Daoy (cell line): ENCODE measurements around the gene TMEM80. TPM values are rescaled to one million over a fixed set of nuclear protein-coding genes. Genes with fewer than 3 reads are reported as not detected.

Experiments used
- DNase-seq: peaks from one replicate; pipeline ENCODE4 v3.0.0-alpha.2; 2015; ENCODE audit warnings: low read depth
- total RNA-seq: library from RNA; depleted of rRNA; stranded (reverse); fragments of >200 nt; shearing (Covaris generic); gene quantifications from 2 replicates; pipeline ENCODE4 v1.2.3, GENCODE V29; 2014

Gene TMEM80
- total RNA-seq, 1 experiment from 2014 or later = 7.5 TPM

GRCh38 chr11:699116-699508 lies 3.5 kb downstream of the TMEM80 start:
- no peak for DNase-seq

DNA sequence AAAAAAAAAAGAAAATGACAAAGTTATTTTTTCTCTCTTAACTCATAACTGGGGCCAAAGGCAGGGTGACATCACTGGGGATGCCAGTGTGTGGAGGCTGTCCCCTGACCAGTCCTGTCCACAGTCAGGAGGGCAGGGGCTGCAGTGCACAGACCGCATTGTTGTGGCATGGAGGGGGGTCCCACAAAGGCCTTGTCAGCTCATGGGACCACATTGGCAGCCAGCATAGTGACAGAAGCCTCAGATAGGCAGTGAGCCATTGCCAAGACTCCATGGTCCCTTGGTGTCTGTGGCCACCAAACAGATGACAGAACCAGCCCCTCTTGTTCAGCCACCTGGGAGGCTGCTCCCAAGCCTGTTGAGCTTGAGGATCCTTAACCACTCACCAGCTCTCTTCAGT lies 4.1 kb downstream of the TMEM80 start:
- DNase-seq = no peak

- no peak for DNase-seq
Observed at GRCh38 chr11:701741-702461, 6.3 kb downstream of the TMEM80 start.

- DNase-seq = peak; percentile 69
Observed at GRCh38 chr11:702462-703461, 7.1 kb downstream of the TMEM80 start.

DNA sequence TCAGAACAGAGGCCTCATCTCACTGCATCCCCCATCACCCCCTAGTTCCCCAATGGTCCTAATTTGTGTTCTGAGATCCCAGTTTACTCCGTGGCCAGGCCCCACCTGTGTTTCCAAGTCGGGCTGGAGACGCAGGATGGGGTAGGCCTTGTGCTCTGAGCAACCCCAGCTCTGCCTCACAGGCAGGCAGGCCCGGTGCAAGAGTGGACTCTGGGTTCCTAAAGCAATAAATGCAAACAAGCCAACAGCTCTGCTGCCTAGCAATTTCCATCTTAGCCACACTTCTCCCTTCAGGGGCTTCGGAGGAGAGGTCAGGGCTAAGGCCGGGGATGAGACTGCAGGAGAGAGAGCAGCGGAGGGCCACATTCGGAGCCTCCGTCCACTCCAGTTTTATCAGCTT lies 7.9 kb downstream of the TMEM80 start:
- no peak for DNase-seq

DNA sequence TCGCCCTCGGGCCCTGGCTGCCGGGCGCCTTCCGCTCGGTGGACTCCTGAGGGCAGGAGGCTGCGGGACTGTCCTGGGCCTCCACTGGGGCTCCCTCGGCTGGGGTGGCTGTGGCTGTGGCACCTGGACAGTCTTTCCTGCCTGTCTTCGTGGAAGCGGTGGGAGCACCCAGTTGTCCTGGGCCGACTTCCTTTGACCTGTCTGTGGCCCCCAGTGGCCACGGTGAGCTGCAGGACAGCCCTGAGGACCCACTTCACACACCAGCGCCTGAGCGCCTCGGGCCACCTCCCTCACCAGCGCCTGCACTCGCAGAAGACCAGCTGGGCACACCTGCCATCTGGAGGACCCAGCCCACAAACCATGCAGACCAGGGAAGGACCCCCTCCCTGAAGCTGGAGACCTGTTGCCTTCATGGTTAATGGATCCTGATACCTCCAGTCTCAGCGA lies 8.6 kb downstream of the TMEM80 start:
- no peak for DNase-seq

DNA sequence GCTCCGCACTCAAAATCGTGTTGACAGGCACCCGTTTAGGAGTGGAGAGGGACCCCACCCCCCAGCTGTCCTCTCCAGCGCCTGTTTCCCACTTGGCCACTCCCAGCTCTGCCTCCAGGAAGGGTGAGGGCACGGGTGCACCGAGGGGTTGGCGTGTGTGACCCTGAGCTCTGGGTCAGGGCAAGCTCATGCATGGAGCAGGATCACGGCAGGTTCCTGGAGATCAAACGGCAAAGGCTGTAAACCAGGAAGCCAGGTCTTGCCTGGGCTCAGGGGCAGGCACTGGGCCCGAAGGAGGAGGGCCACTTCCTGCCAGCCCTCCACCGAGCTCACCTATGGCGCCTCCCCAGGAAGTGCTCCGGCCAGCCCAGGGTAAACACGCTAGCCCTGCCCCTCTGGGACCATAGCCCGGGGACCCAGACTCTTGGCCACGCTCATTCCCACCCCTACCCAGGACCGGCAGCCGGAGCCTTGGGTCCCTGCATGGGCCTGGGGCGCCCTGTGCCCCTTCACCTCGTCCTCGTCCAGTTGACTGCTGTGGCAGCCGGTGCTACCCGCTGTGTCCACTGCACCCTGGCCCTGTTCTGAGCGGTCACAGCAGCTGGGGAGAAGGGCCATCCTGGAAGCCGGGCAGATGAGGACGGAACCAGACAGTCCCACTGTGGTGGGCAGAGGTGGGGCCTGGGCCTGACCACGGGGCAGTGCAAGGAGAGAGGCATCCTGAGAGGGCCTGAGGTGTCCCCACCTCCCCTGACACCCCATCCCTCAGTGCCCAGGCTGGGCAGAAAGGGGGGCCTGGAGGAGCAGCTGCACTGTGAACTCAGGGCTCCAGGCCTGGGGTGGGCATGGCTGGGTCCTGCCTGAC lies 9.4 kb downstream of the TMEM80 start:
- no peak for DNase-seq

GRCh38 chr11:705646-706438 lies 10.2 kb downstream of the TMEM80 start, which contains the start of gene EPS8L2:
Gene EPS8L2, plus strand, starts transcription at chr11:706231. Its CDS starts 3,177 bp downstream, at chr11:709408.
- DNase-seq = no peak

DNA sequence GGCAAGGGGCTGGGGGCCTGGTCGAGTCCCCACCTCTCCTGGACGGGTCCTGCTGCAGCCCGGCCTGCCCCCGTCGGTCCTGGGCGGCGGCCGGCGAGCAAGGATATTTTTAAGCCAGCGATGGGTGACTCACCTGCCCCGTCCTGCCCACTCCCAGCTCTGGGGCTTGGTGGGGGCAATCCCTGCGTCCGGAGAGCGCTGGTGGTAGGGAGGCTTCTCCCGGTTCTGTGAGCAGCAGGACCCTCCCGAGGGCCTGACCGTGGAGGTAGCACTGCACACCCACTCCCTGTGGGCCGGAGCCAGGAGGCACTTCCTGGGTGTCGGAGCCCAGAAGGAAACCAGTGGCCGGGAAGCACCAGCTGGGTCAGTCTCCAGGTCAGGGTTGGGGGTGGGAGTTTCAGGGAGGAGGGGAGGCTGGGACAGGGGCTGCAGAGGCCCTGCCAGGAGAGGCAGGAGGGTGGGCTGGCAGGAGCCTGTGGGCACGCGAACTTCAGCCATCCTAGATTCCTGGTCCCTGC lies 10.9 kb downstream of the TMEM80 start:
- peak; percentile 60 for DNase-seq

- no peak for DNase-seq
Observed at GRCh38 chr11:706957-707816, 11.6 kb downstream of the TMEM80 start.

DNA sequence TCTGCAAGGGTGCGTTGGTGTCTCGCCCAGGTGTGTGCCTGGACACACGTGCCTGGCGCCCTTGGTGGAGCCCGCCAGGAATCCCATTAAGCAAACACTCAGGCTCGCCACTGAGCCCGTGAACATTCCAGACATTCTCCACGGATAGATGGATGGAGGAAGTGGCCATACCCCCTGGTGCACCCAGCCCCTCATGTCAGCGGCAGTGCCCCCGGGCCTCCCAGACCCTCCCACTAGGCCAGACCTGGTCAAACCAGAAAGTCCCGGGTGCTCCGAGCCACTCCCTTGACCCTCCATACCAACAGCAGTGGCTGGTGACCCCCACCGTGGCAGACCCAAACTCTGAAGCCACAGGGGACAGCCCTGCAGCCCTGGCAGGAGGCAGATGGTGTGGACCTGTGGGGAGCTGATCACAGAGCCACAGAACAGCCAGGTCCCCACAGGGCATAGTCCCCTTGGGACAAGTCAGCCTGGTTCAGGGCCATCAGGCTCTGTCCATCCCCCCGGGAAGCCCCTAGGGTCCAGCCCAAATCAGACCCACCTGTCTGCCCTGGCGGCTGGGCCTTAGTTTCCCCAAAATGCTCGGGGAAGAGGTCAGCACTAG lies 12.3 kb downstream of the TMEM80 start:
- DNase-seq = no peak

GRCh38 chr11:708511-708910 lies 12.9 kb downstream of the TMEM80 start:
- no peak for DNase-seq

DNA sequence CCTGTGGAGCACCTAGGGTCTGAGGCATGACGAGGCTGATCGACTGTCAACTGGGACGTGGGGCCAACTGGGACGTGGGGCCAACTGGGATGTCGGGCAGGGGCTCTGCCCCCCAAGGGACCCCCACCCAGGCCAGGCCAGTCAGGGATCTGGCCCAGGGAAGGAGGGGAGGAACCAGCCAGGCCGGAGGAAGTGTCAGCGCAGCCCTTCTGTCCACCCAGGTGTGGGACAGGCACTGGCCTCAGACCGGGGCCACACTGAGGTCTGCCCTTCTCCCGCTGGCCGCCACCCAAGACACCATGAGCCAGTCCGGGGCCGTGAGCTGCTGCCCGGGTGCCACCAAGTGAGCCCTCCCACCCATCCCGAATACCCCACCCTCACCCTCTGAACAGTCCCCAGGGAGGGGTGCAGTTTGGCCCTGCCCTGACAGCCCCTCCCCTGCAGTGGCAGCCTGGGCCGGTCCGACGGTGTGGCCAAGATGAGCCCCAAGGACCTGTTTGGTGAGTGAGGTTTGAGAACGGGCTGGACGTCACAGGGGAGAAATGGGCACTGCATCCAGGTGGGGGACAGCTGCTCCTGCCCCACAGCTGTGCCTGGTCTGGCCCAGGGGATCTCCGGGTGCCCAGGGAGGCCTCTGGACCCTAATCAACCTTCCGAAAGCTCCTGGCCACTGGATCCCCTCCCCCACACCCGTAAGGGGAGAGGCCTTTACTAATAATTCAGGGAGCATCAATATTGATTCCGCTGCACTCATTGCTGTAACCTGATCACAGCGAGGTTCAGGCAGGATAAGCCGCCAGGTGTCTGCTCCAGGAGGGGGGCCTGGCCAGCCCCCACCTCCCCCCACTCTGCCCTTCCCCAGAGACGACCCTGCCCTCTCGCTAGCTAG lies 13.7 kb downstream of the TMEM80 start:
- no peak for DNase-seq

GRCh38 chr11:714436-714835 lies 18.8 kb downstream of the TMEM80 start:
- DNase-seq = no peak

- DNase-seq = no peak
Observed at GRCh38 chr11:719214-720016, 23.8 kb downstream of the TMEM80 start.

DNA sequence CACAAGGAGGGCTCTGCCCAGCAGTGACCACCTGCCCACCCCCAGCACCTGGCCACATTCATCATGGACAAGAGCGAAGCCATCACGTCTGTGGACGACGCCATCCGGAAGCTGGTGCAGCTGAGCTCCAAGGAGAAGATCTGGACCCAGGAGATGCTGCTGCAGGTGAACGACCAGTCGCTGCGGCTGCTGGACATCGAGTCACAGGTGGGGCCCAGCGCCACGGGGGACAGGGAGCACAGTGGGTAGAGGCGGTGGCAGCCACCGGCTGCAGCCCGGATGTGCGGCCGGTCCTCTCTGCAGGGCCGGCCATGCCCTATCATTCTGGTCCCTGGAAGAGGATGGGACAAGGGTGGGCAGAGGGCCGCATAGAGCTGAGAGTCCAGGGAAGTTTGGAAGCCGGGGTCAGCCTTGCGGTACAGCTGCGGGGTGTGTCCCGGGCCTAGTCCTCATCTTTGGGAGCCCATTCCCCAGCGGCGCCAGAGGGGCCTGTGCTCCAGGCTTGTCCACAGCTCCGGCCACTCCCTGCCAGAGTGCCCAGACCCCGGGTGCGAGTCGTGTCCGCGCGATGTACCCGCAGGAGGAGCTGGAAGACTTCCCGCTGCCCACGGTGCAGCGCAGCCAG lies 24.5 kb downstream of the TMEM80 start:
- no peak for DNase-seq
